H1 (cell line): ENCODE data around the gene TSEN34. TPM values are rescaled to one million over a fixed set of nuclear protein-coding genes. Genes with fewer than 3 reads are reported as not detected.

Experiments
- CTCF ChIA-PET: fragments of 300-600 bp; sonication (Branson Sonifier 250); formaldehyde crosslinking; loops from one replicate; lab custom pipeline; 2021; ENCODE audit not compliant: partially characterized antibody; lab: Charles Lee
- POLR2A ChIA-PET: fragments of 300-600 bp; sonication (Branson Sonifier 250); formaldehyde crosslinking; loops from one replicate; lab custom pipeline; 2021; ENCODE audit warnings: inconsistent platforms; ENCODE audit not compliant: partially characterized antibody; lab: Charles Lee
- DNase-seq, 2 experiments: peaks; one replicate each; pipeline versions ENCODE4 v3.0.0 to v3.0.0-alpha.2; 2010 to 2022; ENCODE audit warnings: low spot score in 2 of 2, low read depth in 1 of 2, mixed read lengths in 1 of 2
- FAIRE-seq: peaks from 2 replicates; lab custom pipeline; 2011; peaks lifted over from hg19 to GRCh38; lab: Jason Lieb, UNC
- H2AFZ ChIP-seq: 2 replicates; pipeline ENCODE4 v1.8.1; 2012; ENCODE audit warnings: low read length, inconsistent platforms
- H2AK5ac ChIP-seq: 2 replicates; pipeline ENCODE4 v1.6.1; 2013; ENCODE audit warnings: low read depth, low read length
- H2BK120ac ChIP-seq: replicated peaks from 2 replicates; pipeline ENCODE3; 2013; ENCODE audit warnings: low read depth, low read length, inconsistent platforms
- H2BK12ac ChIP-seq: 2 replicates; pipeline ENCODE4 v1.6.1; 2013; ENCODE audit warnings: low read depth, low read length
- H2BK15ac ChIP-seq: 2 replicates; pipeline ENCODE4 v1.6.1; 2013; ENCODE audit warnings: low read length
- H2BK20ac ChIP-seq: 2 replicates; pipeline ENCODE4 v1.6.1; 2013; ENCODE audit warnings: low read length
- H2BK5ac ChIP-seq: 2 replicates; pipeline ENCODE4 v1.6.1; 2013; ENCODE audit warnings: low read depth, low read length
- H3K14ac ChIP-seq: 2 replicates; pipeline ENCODE4 v1.6.1; 2013; ENCODE audit warnings: inconsistent platforms; ENCODE audit not compliant: insufficient read length
- H3K18ac ChIP-seq: 2 replicates; pipeline ENCODE4 v1.6.1; 2013; ENCODE audit warnings: low read length; ENCODE audit errors: extremely low read depth
- H3K23ac ChIP-seq: 2 replicates; pipeline ENCODE4 v1.6.1; 2013; ENCODE audit warnings: inconsistent platforms; ENCODE audit not compliant: insufficient read length
- H3K23me2 ChIP-seq: 2 replicates; pipeline ENCODE4 v1.6.1; 2013; ENCODE audit warnings: low read depth, low read length
- H3K27ac ChIP-seq: 2 replicates; pipeline ENCODE4 v1.6.1; 2011; ENCODE audit warnings: low read depth, low read length, inconsistent platforms
- H3K27me3 ChIP-seq, 4 experiments: replicated peaks in 1 of 4; 1 replicate in 1 of 4; 2 replicates in 3 of 4; pipeline versions ENCODE4 v1.6.1 to v1.8.1; 2011 to 2013; ENCODE audit warnings: low read length in 3 of 4, mild to moderate bottlenecking in 3 of 4, inconsistent platforms in 2 of 4, mixed read lengths in 2 of 4, moderate library complexity in 1 of 4; ENCODE audit not compliant: control insufficient read depth in 3 of 4, insufficient read depth in 3 of 4; ENCODE audit errors: extremely low read depth in 1 of 4
- H3K36me3 ChIP-seq, 4 experiments: 2 replicates each; pipeline versions ENCODE4 v1.6.1 to v1.8.1; 2011 to 2013; ENCODE audit warnings: mild to moderate bottlenecking in 4 of 4, low read length in 3 of 4, moderate library complexity in 2 of 4, control low read depth in 1 of 4, inconsistent platforms in 1 of 4; ENCODE audit not compliant: insufficient read depth in 4 of 4, control insufficient read depth in 2 of 4
- H3K4ac ChIP-seq: replicated peaks from 2 replicates; pipeline ENCODE3; 2013; ENCODE audit warnings: low read length, low read depth, mixed read lengths, inconsistent platforms; ENCODE audit not compliant: insufficient read length
- H3K4me1 ChIP-seq, 4 experiments: replicated peaks in 1 of 4; 1 replicate in 1 of 4; 2 replicates in 3 of 4; pipeline versions ENCODE4 v1.6.1 to v1.8.1; 2011 to 2013; ENCODE audit warnings: low read length in 3 of 4, inconsistent platforms in 2 of 4, mixed read lengths in 1 of 4; ENCODE audit not compliant: insufficient read depth in 4 of 4, control insufficient read depth in 3 of 4
- H3K4me2 ChIP-seq, 2 experiments: 2 replicates each; pipeline versions ENCODE4 v1.6.1 to v1.8.1; 2011 to 2013; ENCODE audit warnings: low read depth in 2 of 2, low read length in 2 of 2, control low read depth in 1 of 2, inconsistent platforms in 1 of 2, mild to moderate bottlenecking in 1 of 2; ENCODE audit not compliant: insufficient read depth in 1 of 2
- H3K4me3 ChIP-seq, 4 experiments: fragments of 200-600, 300-600 bp in 1 of 4; sonication (generic), shearing (Covaris generic), sonication (Bioruptor Twin) in 1 of 4; 2 replicates each; pipeline versions ENCODE4 v1.5.1 to v1.8.1; 2011 to 2016; ENCODE audit warnings: low read length in 4 of 4, low read depth in 3 of 4, control low read depth in 2 of 4, inconsistent platforms in 2 of 4, mild to moderate bottlenecking in 2 of 4, mixed read lengths in 1 of 4, moderate library complexity in 1 of 4; ENCODE audit not compliant: insufficient read depth in 2 of 4; ENCODE audit errors: extremely low read depth in 1 of 4
- H3K56ac ChIP-seq: replicated peaks from 2 replicates; pipeline ENCODE3; 2013; ENCODE audit warnings: low read depth, mild to moderate bottlenecking, mixed read lengths, low read length, inconsistent platforms; ENCODE audit not compliant: insufficient read length
- H3K79me1 ChIP-seq: 2 replicates; pipeline ENCODE4 v1.6.1; 2013; ENCODE audit warnings: low read depth, low read length, control low read depth
- H3K79me2 ChIP-seq, 2 experiments: 2 replicates each; pipeline versions ENCODE4 v1.6.1 to v1.8.1; 2012 to 2013; ENCODE audit warnings: low read length in 2 of 2, mild to moderate bottlenecking in 2 of 2, inconsistent platforms in 1 of 2; ENCODE audit not compliant: insufficient read depth in 2 of 2, control insufficient read depth in 1 of 2
- H3K9ac ChIP-seq, 4 experiments: replicated peaks in 1 of 4; 1 replicate in 1 of 4; 2 replicates in 3 of 4; pipeline versions ENCODE4 v1.6.1 to v1.8.1; 2011 to 2013; ENCODE audit warnings: low read depth in 3 of 4, low read length in 3 of 4, control low read depth in 2 of 4, mild to moderate bottlenecking in 2 of 4, moderate library complexity in 2 of 4, inconsistent platforms in 1 of 4; ENCODE audit errors: extremely low read depth in 1 of 4
- H3K9me3 ChIP-seq, 2 experiments: 2 replicates each; pipeline versions ENCODE4 v1.6.1 to v1.8.1; 2012 to 2013; ENCODE audit warnings: mild to moderate bottlenecking in 2 of 2, moderate library complexity in 2 of 2, control low read depth in 1 of 2, inconsistent platforms in 1 of 2, low read depth in 1 of 2, low read length in 1 of 2, mixed read lengths in 1 of 2; ENCODE audit not compliant: insufficient read depth in 2 of 2
- H4K20me1 ChIP-seq, 2 experiments: replicated peaks in 1 of 2; 2 replicates each; pipeline versions ENCODE3 to v1.8.1; 2011 to 2013; ENCODE audit warnings: inconsistent platforms in 2 of 2, low read length in 2 of 2, mild to moderate bottlenecking in 1 of 2; ENCODE audit not compliant: insufficient read depth in 2 of 2, control insufficient read depth in 1 of 2
- H4K5ac ChIP-seq: 2 replicates; pipeline ENCODE4 v1.6.1; 2013; ENCODE audit warnings: low read length, low read depth, mixed read lengths, inconsistent platforms; ENCODE audit not compliant: insufficient read length
- H4K8ac ChIP-seq: 2 replicates; pipeline ENCODE4 v1.8.0; 2013; ENCODE audit warnings: mild to moderate bottlenecking, moderate library complexity, low read length, inconsistent platforms; ENCODE audit not compliant: insufficient read depth; ENCODE audit errors: extremely low read depth
- H4K91ac ChIP-seq: replicated peaks from 2 replicates; pipeline ENCODE3; 2013; ENCODE audit warnings: low read length, mixed read lengths, inconsistent platforms; ENCODE audit not compliant: insufficient read length
- GABPA ChIP-seq: IDR thresholded peaks from 2 replicates; pipeline ENCODE4 v1.6.1; 2011; ENCODE audit warnings: mild to moderate bottlenecking, low read length, moderate library complexity, borderline replicate concordance; ENCODE audit not compliant: insufficient read depth
- JUN ChIP-seq: IDR thresholded peaks from 2 replicates; pipeline ENCODE4 v1.6.1; 2011; ENCODE audit warnings: low read depth, mild to moderate bottlenecking, improper control_type of control experiment, low read length
- POLR2AphosphoS5 ChIP-seq: IDR thresholded peaks from 2 replicates; pipeline ENCODE4 v1.6.1; 2011; ENCODE audit warnings: low read depth, low read length
- SAP30 ChIP-seq: fragments of 300-600 bp; sonication (generic); IDR thresholded peaks from 2 replicates; pipeline ENCODE4 v1.7.1; 2012; ENCODE audit warnings: low read length, moderate library complexity, mild to moderate bottlenecking, inconsistent platforms; ENCODE audit not compliant: insufficient read depth, insufficient replicate concordance
- SP1 ChIP-seq: IDR thresholded peaks from 2 replicates; pipeline ENCODE4 v1.6.1; 2011; ENCODE audit warnings: low read depth, low read length
- SUZ12 ChIP-seq: fragments of 200-600 bp; sonication (generic); IDR thresholded peaks from 2 replicates; pipeline ENCODE4 v1.6.1; 2012; ENCODE audit warnings: mild to moderate bottlenecking, inconsistent platforms, low read length, moderate library complexity, mixed read lengths
- WGBS, 2 experiments: shearing (Covaris generic) in 1 of 2; methylation state at CpG; one replicate each; pipeline versions ENCODE4 v1.1.6 to v1.1.7; 2013 to 2015; ENCODE audit warnings: low lambda C conversion rate in 2 of 2, mixed read lengths in 2 of 2, inconsistent platforms in 1 of 2, low coverage in 1 of 2, missing lambda C conversion rate in 1 of 2; ENCODE audit not compliant: insufficient replicate concordance in 2 of 2, insufficient coverage in 1 of 2, insufficient read length in 1 of 2; ENCODE audit errors: extremely low coverage in 1 of 2, missing lambda C conversion rate in 1 of 2; 5-methylcytosine and 5-hydroxymethylcytosine counted together
- polyA plus RNA-seq, 7 experiments: library from polyadenylated mRNA; depleted of rRNA in 3 of 7; stranded (reverse) in 5 of 7; unstranded in 2 of 7; fragments of >200 nt in 5 of 7; fragments of 200-250 nt in 2 of 7; gene quantifications; 1 replicate in 5 of 7; 2 replicates in 1 of 7; 4 replicates in 1 of 7; pipeline versions ENCODE4 v1.2.1 to v1.2.3, GENCODE V29; 2011 to 2013; ENCODE audit warnings: missing spikeins in 2 of 7, mixed read lengths in 2 of 7
- total RNA-seq: library from RNA; stranded (reverse); fragmentation: NEBNext Ultra II Directional; extraction: Animal tissue kit (Norgen Biotek cat#: 25700); gene quantifications from 2 replicates; pipeline ENCODE4 v1.2.1, GENCODE V29; 2021

Gene TSEN34
- total and polyA plus RNA-seq, 2 of the 8 experiments (the other 6 are each of a cell fraction or from before 2014, with no cell fraction given) = 22.5 to 52.3 TPM

DNA sequence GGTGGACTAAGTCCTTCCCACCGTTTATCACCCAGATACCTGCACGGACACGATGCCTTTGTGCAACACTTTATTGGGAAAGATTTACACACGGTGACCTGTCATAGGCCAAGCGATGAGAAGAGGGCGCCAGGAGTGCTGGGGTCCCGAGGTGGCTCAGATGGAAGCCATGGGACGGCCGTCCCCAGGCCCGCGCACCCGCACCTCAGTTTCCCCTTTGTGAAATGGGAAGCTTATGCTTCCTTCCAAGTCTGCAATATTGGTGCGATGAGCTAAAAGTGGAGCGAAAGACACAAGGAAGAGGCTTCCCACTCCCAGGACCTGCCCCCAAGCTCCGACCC, 17.8 kb upstream of the TSEN34 start:
- Histone ChIP-seq H4K8ac (no peak overlapping the region; the same call in 1 of the 2 replicates), H3K4ac (no peak overlapping the region), H3K18ac (no peak overlapping the region), H3K23ac (no peak overlapping the region), H3K79me1 (no peaks in the 10 kb centered on the region), H2AK5ac (no peak overlapping the region), H4K91ac (peak overlapping the region; percentile 17), H2AFZ (no peak overlapping the region), H3K14ac (no peak overlapping the region), H3K4me1 (peaks cover 0 to 7% (median 3%) of the 10 kb centered on the region in 4 experiments; a peak in 6 of 7 replicates), H3K4me3 (peak overlapping the region in 1 of 4 experiments; percentile 36; a peak in 1 of 8 replicates), H3K9me3 (no peaks in the 10 kb centered on the region), H2BK15ac (no peak overlapping the region), H2BK120ac (no peak overlapping the region), H2BK20ac (no peak overlapping the region), H3K56ac (no peak overlapping the region), H3K4me2 (peak overlapping the region; percentile 45 to 72), H2BK12ac (no peak overlapping the region), H3K23me2 (no peaks in the 10 kb centered on the region; the same call in 1 of the 2 replicates), H2BK5ac (0 out of 2 replicates have a peak overlapping the region, but pooled peaks have one; percentile 3), H3K36me3 (peaks cover 0 to 3% (median 0%) of the 10 kb centered on the region in 4 experiments; a peak in 2 of 8 replicates), H3K79me2 (no peaks in the 10 kb centered on the region), H3K27ac (no peak overlapping the region), H4K20me1 (peaks cover 2 to 6% of the 10 kb centered on the region in 2 experiments), H3K9ac (no peak overlapping the region), H3K27me3 (no peaks in the 10 kb centered on the region), H4K5ac (no peak overlapping the region)
- DNase-seq (no peak), FAIRE-seq (no peak)
- no peak for TF ChIP-seq JUN
- no peak for TF ChIP-seq SUZ12
- no peak for TF ChIP-seq SP1
- no peak for TF ChIP-seq SAP30
- 0 out of 2 replicates have a peak, but pooled peaks have one; percentile 3 for TF ChIP-seq GABPA
- TF ChIP-seq POLR2AphosphoS5 = no peak
- ChIA-PET POLR2A (interaction anchor here (0.7 to 6.7 kb wide), 16 partner anchors 9 to 243 kb away, joined by 3 to 55 read pairs (median 7); partner anchors contain the start of genes CNOT3, LENG1, MBOAT7 and PRPF31), CTCF (interaction anchor here (0.6 to 2.6 kb wide), 9 partner anchors 9 to 1287 kb away, joined by 3 to 8 read pairs (median 5); partner anchors contain the start of genes LENG1 and RPS9)
- 53% methylated on average over 15 of the region's 15 CpGs; no CpG with 5 or more reads in 1 of the 2 experiments for WGBS, 2 experiments
